KOPT-K1 (cell line): ENCODE measurements around the gene GLYATL1B.
"Not testable (repeated sequence)": the region's sequence is repeated elsewhere in the genome, so short reads cannot be mapped to it uniquely, and the experiment has no call there.

Experiments
- H3K27ac ChIP-seq: fragments of 200-600 bp; sonication (generic); 2 replicates; pipeline ENCODE4 v1.5.1; 2016; ENCODE audit warnings: antibody characterized with exemption, mild to moderate bottlenecking, low read depth, low read length; ENCODE audit not compliant: poor library complexity, severe bottlenecking
- H3K36me3 ChIP-seq: fragments of 200-600 bp; sonication (generic); 2 replicates; pipeline ENCODE4 v1.5.1; 2017; ENCODE audit warnings: antibody characterized with exemption, mild to moderate bottlenecking, low read length, moderate library complexity; ENCODE audit not compliant: insufficient read depth
- H3K9me3 ChIP-seq: fragments of 200-600 bp; sonication (generic); 2 replicates; pipeline ENCODE4 v1.5.1; 2017; ENCODE audit warnings: antibody characterized with exemption, low read length, mild to moderate bottlenecking; ENCODE audit not compliant: insufficient read depth, poor library complexity, severe bottlenecking

GLYATL1B gene

DNA sequence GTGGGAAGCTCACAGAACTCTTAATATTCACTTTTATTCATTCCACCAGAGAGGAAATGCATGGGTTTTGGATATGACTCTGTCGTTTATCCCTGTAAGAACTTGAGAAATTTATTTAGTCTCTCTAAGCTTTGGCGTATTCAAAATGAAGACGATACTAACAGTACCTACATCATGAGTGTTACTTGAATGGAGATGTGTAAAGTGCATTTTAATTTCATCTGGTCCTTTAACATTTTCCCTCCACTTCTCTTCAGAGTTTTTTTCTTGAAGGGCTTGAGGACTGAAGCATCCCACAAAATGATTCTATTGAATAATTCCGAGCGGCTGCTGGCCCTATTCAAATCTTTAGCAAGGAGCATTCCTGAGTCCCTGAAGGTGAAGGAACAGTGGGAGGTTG, at the start of gene GLYATL1B:
Gene GLYATL1B (plus strand): TSS at position 301 of the 400 bp plus-strand sequence. CDS start 0 bp downstream, at position 301.
- not testable (repeated sequence) for H3K27ac ChIP-seq, H3K9me3 ChIP-seq, H3K36me3 ChIP-seq

- not testable (repeated sequence) for H3K36me3 ChIP-seq, H3K9me3 ChIP-seq, H3K27ac ChIP-seq
These were observed 49.6 kb upstream of the GLYATL1B start for GRCh38 chr11:59036542-59036941.

GRCh38 chr11:59037434-59037833, 48.7 kb upstream of the GLYATL1B start:
- H3K27ac ChIP-seq, H3K36me3 ChIP-seq, H3K9me3 ChIP-seq: not testable (repeated sequence)

- Histone ChIP-seq H3K27ac (no peak overlapping the region), H3K36me3 (no peaks in the 10 kb centered on the region), H3K9me3 (no peaks in the 10 kb centered on the region)
These were observed 45.5 kb upstream of the GLYATL1B start for GRCh38 chr11:59040607-59041006.

DNA sequence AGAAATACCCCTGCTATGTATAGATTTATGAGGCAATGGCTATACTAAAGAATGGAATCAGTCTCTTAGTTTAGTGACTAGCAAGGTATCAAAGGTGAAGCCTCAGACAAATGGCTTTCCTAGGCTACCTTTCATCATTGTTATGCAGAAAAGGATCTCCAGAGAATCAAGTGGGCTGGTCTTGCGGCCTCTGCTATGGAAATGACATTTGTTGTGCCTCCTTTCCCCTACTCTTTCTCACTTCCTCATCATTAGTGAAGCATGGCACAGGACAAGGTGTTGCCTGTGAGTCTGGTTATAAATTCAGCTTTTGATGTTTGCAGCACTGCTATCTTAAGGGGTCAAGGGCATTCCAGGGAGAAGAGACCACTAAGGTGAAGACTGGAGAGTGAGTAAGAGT, 34.7 kb upstream of the GLYATL1B start:
- H3K36me3 ChIP-seq, H3K9me3 ChIP-seq, H3K27ac ChIP-seq: not testable (repeated sequence)

DNA sequence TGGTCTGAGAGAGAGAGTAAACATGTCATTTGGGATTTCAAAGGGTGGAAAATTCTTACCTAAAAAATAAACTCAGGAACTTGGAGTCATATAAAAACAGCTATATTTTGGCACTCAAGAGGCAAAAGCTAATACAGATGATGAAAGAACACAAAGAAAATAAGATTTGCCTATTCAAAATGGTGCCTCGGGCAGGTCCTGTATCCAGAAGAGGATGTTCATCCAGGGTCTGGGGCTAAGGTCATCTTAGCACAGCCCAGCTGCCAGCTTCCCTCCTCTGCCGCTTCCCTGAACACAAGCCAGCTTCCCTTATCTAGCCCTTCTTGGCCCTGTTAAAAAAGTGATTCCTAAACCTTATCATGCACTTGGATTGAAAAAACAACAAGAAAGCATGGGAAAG, 33.8 kb upstream of the GLYATL1B start:
- not testable (repeated sequence) for H3K36me3 ChIP-seq, H3K27ac ChIP-seq, H3K9me3 ChIP-seq

DNA sequence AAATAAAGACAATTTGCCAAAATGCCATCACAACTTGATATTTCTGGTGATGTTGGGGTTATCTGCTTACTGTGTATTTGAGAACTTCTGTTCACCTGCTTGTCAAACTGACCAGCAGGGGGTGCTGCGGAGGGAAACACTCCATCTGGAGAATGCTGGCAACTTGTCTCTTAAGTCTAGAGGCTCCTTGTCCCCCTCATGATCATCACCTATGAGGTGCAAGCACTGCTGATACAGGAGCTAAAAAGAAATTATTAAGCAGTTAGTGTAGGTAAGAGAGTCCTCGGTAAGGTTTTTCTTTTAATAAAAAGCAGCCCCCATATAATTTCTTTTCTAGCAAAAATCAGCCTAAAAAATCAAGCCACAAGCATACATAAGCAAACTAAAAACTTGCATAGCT, 32.7 kb upstream of the GLYATL1B start:
- no peaks in the 10 kb centered on the region for H3K36me3 ChIP-seq
- H3K9me3 ChIP-seq: no peaks in the 10 kb centered on the region
- H3K27ac ChIP-seq: no peak overlapping the region

GRCh38 chr11:59058120-59059033, 27.7 kb upstream of the GLYATL1B start:
- H3K36me3 ChIP-seq, H3K27ac ChIP-seq, H3K9me3 ChIP-seq: not testable (repeated sequence)

DNA sequence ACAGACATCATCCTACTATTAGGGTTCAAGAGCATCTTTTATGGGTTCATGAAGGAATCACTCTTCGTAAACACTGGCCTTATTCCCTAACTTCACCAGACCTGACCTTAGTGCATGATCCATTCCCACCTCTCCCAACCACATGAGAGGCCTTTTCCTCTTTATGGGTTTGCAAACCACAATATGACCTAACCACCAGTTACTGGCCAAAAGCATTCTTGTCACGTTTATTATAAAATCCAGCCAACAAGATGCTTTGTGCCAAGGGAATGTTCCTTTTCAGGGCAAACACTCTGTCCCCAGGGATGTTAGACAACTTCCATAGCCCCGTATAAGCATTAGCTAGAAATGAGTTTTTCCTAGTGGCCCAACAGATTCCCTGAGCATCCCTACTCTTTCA, 26.0 kb upstream of the GLYATL1B start:
- not testable (repeated sequence) for H3K9me3 ChIP-seq, H3K36me3 ChIP-seq, H3K27ac ChIP-seq

DNA sequence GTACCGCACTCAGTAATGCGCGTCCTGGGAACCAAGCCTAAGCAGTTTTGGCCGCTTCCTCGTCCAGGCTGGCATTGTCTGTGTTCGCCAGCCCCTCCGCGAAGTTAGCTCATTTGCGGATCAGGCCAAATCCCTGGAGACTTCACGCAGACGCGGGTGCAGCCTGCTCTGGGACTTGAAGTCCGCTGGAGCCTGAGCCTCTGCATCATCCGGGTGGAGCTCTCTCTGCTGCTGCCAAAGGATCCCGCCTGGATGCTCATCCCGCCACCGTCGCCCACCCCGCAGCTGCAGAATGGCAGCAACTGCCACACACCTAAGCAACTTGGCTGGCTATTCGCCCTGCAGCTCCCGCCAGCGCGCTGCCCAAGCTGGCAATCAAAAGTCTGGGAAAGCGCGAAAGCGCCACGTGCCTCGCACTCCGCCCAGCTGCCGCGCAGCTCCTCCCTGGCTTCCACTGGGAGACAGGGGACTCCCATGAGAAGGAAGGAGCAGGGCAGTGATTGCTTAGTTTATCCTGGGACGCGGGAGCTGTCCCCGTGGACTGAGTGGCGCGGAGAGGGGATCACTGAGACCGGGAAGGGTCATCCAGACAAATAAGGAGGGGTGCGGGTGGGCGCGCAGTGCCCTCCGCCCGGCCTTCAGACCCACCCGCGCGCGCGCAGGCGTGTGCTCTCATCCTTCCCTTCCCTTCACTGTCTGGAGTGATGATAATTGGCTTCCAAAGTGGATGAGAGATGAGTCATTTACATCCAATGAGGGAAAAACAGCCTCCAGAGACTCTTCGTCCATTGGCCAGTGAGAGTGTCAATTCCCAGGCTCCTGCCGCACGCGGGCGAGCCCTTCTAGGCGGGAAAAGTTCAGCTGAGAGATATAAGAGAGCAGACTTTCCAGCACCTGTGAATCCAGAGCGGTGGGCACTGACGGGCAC, 23.2 kb upstream of the GLYATL1B start:
- no peaks in the 10 kb centered on the region for H3K9me3 ChIP-seq
- no peak overlapping the region for H3K27ac ChIP-seq
- H3K36me3 ChIP-seq: no peaks in the 10 kb centered on the region

GRCh38 chr11:59063996-59064727, 21.9 kb upstream of the GLYATL1B start:
- H3K36me3 ChIP-seq, H3K27ac ChIP-seq, H3K9me3 ChIP-seq: not testable (repeated sequence)

GRCh38 chr11:59069087-59069486, 17.0 kb upstream of the GLYATL1B start:
- no peaks in the 10 kb centered on the region for H3K9me3 ChIP-seq
- H3K27ac ChIP-seq: no peak overlapping the region
- H3K36me3 ChIP-seq: no peaks in the 10 kb centered on the region

DNA sequence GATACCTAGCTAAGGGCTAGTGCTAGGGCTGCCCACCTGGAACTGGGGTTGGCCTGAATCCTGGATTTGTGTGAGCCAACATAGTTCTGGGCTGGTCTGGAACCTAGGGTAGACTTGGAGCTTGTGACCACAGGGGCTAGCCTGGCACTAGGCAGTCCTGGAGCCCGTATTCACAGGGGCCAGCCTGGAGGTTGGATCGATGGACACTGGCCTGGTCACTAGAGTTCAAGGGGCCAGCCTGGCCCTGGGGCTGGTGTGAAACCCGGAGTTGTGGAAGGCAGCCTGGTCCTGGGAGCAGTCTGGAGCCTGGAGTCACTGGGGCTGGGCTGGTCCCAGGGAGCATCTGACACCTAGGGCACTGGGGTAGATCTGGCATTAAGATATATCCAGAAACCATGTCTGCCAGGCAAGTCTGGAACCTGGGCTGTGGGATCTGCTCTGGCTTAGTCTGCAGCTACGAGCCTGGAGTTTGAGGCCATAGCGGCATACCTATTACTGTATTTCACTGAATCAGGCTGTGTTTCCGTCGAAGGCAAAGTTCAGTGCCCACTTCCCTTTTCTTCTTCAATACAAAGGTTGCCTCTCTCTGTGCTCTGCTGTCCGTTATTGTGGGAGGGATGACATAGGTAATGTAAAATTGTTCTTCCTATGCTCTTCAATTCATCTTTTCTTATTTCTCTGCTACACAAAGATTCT, 9.1 kb upstream of the GLYATL1B start:
- Histone ChIP-seq H3K36me3 (no peaks in the 10 kb centered on the region), H3K9me3 (no peaks in the 10 kb centered on the region), H3K27ac (no peak overlapping the region)

- Histone ChIP-seq H3K9me3 (no peaks in the 10 kb centered on the region), H3K36me3 (no peaks in the 10 kb centered on the region), H3K27ac (no peak overlapping the region)
These were observed 7.7 kb upstream of the GLYATL1B start for GRCh38 chr11:59078435-59078834.
